OCI-M2 (cell line): ENCODE measurements around the gene IL37.
"Not testable (repeated sequence)": the region's sequence is repeated elsewhere in the genome, so short reads cannot be mapped to it uniquely, and the experiment has no call there.

Source experiments
- DNase-seq: peaks from one replicate; lab custom pipeline; 2025; ENCODE audit not compliant: unreplicated experiment; lab: John Stamatoyannopoulos, UW

Gene IL37

DNA sequence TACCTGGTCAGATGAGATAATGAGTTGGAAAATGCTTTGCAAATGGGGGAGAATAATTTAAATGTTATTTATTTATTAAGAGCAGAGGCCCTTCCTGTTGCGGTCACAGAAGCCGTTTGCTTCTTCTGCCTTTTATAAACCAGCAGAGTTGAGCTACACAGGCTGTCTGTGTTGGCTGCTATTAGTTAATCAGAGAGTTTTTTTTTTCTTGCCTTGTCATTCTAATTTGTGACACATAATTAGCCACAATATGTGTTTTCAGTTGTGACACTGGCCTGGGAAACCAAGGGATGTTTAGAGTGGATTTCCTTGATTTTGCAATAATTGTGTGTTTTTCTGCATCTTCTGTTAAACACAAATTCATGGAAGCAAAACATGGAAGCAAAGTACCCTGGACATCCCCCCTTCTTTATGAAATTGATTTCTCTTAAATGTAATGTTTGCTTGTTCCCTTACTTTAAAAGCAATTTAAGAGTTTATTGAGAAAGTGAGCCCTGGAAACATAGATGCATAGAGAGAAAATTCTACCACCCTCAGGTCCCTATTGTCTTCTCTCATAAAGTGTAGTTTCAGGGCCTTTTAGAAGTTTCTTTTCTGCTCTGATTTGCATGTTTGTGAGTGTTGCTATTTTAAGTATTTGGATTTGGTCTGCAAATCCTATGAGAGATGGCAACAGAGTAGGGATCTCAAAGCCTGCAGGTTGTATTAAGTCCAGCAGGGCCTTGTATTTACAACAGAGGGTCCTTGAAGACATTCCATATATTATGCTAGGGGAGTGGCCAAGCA is 22.8 kb upstream of the IL37 start:
- no peak for DNase-seq

DNA sequence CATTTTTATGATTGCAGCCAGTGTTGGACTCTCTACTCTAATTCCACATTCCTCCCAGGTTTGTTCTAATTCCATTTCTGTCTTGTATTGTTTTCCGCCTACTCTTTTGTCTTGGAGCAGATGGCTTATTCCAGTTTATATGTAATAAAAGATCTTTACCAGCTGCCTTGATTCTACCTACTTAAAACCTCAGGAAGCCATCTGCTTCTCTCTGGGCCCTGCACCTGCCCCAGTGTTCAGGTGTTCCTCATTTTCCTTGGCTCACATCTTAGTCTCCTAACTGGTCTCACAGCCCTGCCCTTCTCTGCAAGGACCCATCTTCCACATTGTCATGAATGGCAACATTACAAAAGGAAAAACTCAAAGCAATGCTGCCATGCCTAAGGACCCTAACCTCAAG is 21.0 kb upstream of the IL37 start:
- no peak for DNase-seq

DNA sequence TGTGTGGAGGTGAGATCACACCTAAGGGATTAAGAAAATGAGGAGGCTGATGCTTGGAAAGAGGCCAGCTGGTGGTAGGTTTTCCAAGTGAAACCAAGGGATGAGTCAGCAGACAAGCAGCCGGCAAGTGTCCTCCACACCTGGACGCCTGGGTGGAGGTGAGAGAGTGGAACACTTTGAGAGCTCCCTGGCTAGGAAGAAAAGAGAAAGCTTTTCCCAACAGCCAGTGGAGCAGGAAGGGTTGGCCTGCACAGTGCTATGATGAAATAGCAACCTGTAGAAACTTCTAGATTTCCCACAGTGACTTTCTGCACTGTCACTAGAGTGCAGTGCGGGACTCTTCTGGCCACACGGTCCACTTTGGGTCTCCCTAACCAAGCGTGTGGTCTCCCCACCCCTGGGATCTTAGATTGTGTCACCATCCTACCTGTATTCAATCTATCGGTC is 19.6 kb upstream of the IL37 start:
- no peak for DNase-seq

DNA sequence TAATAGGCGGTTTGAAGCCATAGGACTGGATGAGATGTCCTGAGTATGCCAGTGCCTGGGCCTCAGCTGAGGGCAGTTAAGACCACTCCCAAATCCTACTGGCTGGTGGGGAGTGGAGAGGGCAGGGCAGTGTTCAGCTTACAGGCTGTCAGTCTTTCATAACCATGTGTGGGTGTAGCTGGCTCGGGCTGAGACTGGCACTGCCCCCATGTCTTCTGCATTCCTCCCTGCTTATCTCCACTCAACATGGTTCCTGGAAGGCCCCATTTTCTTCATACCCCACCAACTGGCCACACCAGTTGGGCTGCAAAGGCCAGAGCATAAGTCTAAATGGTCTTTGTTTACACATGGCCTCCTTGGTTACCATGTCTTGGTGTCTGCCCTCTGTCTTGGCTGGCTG is 17.2 kb upstream of the IL37 start:
- DNase-seq: no peak

DNA sequence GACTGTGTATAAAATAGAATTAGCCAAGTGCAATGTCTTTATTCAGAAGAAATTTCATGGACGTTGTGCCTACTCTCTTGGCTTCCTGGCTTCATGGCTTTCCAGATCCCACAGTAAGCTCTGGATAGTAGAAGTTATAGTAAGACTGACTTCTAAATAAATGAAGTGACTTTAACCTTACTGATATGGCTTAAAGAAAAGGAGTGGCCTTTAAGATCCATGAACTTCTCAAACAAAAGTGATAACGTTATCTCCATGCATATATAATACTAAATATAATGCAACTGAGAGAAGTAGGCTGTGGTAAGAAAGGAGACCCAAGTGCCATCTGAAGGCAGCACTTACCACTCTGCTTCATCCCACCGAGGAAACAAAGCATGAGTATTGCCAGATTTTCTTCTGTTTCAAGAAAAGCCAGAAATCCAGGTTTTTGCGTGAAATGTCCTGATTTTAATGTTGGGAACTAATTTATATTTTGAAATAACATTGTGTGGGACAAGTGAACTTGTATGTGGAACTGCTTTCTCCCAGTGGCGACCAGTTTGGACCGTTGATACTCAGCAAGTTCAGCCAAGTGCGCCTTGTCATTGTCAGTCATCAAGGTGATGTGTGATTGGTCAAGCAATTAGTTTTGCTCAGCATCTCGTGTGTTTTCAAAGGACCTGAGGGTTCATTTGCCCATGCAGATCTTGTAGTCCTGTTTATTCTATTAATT is 13.9 kb upstream of the IL37 start:
- DNase-seq: no peak

DNA sequence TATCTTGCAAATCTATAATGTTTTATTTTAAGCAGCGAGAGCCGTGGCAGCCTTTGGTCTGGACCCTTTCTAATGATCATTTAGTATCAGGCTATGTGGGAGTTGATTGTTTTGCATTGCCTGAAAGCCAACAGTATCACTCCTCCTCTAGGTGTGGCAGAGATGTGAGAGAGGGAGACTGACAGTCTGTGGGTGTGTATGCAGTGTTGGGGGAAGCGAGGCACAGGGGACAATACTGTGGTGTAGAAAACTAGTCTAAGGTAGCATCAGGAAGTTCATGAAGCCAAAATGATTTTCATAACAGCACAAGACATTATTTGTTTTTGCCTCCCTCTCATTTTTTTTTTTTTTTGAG is 13.4 kb upstream of the IL37 start:
- DNase-seq: no peak

DNA sequence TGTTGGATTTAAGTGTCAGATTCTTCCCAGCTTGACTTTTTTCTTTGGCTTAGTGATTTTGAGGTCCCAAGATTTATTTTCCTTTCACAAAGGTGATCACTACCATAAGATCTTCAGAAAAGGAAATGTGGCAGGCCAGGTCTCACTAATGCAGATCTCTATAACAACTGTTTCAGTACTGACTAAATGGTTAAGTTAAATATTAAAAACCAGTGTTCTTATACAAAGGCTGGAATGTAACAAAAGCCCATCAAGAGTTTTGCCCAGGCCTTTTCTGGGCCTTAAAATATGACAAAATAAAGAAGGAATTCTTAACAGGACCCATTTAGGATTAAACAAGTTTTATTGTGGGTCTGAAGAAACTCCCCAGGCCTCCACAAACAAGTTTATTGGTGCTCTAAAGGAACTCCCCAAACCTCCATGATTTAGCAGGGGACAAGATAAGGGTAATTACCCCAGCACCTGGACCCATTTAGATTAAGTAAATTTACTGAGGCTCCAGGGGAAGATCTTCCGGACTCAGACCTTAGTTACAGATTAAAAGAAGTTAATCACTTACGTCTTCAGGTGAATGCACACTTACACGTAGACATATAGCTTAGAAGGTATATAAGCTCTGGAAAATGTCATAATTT is 9.4 kb upstream of the IL37 start:
- DNase-seq: not testable (repeated sequence)

DNA sequence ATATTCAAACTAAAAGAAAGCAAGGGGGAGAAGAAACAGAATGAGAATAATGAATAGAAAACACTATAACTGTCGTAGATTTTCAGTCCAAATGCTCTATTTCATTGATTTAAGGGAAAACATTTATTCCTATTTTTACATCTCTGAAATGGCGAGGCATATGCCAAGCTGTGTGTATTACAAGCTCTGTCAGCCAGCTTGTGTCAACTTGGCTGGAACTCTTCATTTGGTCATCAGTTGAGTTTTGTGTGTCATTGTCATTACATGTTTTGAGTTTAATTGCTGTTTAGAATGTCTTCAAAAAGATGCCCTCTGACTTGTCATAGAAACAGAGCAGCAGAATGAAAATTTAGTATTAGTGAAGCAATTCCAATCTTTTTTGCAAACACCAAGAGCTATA is 8.1 kb upstream of the IL37 start:
- DNase-seq: no peak

DNA sequence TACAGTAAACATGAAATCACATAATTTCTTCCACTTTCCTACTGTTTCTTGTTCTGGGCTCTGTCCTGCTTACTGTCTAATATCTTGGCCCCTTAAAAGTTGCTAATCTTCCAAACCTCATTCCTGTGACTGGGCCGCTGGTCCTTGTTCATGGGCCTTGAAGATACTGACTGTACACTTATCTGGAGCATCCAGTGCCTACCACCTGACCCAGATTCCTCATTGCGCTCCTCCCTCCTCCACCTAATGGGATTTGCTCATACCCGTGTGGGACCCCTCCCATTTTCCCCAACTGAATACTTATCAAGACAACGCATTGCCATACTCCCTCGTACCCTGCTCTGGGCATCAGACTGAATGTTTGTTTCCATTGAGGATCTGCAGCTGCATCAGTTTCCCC is 6.1 kb upstream of the IL37 start:
- no peak for DNase-seq

DNA sequence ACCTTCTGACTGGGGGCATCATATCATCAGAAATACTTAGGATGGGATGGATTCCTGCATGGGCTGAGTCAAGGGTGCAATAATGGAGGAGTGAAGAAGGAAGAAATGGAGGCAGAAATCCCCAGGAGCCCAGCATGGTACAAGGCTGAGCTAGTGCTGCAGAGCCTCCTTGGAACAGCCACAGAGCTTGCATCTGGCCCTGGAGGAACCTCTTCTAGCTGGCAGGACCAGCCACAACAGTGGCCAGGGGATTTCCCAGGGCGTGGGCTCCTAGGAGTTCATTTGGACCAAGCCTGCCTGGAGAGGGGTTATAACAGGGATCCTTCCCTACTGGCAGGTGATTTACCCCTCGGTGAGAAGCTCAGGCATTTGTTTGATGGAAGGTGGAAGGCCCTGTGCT is 4.7 kb upstream of the IL37 start:
- no peak for DNase-seq

DNA sequence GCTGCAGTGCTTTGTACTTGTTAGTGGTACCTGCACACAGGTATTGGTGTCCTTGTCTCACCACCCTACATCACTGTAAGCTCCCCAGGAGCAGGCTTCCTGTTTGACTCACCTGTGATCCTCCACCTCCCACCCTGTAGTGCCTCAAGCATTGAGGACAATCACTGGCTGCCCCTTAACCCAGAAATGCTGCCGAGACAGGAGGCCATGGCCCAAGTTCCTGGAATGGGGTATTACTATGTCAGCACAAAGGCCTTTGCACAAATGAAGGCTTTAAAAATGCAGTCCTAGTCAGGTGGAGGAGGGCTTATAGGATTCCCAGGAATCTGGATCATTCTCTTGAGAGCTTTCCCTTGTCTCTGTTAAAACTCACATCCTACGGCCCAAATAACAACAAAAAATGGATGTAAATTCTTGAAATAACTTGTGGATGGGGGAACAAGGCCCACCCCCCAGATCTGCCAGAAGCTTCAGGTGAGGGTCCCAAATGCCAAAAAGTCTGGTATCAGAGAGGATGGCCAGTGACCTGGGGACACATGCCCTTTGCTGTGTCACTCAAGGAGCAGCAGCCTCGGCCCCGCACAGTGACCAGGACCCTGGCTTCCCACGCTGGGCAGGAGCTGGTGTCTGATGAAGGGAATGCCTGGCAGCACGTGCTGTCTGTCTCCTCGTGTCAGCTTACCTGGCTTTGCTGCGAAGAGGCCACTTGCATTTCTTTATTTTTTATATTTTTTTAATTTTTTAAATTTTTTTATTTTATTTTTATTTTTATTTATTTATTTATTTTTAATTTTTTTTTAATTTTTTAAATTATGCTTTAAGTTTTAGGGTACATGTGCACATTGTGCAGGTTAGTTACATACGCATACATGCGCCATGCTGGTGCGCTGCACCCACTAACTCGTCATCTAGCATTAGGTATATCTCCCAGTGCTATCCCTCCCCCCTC is 3.7 kb upstream of the IL37 start:
- no peak for DNase-seq

DNA sequence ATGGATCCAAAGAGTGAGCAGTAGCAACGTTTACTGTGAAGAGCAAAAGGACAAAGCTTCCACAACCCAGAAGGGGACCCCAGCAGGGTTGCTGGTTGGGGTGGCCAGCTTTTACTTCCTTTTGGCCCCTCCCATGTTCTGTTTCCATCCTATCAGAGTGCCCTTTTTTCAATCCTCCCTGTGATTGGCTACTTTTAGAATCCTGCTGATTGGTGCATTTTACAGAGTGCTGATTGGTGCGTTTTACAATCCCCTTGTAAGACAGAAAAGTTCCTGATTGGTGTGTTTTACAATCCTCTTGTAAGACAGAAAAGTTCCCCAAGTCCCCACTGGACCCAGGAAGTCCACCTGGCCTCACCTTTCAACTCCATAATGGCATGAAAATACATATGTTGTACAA is 2.4 kb upstream of the IL37 start:
- not testable (repeated sequence) for DNase-seq

DNA sequence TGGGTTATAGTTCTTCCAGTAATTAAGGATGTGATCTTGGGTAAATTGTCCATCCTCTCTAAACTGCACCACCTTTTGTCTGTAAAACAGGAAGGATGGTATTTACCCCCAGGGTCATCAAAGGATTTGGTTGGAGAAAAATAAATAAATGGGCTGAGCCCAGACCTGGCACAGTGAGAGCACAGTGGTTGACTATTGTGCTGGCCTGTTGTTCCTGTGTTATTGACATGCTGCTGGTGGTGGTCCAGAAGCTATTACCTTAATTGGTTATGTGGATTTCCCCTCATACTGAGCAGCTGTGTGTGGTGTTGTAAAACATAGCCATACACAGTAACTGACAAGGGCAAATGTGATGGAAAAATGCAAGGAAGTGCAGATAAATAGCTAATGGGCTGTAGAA is 746 bp upstream of the IL37 start:
- DNase-seq: no peak

DNA sequence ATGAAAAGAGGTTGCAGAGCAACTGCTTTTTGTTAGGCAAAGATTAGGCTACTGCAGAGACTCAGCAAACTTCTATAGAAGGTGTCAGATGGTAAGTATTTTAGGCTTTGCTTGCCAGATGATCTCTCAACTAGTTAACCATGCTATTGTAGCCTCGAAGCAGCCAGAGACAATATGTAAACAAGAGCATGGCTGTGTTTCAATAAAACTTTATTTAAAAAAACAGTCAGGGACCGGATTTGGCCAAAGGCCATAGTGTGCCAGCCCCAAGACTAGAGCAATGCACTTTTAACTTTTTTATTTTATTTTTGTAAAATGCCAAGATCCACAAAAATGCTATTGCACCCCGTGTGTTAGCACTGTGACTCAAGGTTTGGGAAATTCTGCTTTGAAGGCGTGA is 1.4 kb downstream of the IL37 start:
- DNase-seq: no peak

DNA sequence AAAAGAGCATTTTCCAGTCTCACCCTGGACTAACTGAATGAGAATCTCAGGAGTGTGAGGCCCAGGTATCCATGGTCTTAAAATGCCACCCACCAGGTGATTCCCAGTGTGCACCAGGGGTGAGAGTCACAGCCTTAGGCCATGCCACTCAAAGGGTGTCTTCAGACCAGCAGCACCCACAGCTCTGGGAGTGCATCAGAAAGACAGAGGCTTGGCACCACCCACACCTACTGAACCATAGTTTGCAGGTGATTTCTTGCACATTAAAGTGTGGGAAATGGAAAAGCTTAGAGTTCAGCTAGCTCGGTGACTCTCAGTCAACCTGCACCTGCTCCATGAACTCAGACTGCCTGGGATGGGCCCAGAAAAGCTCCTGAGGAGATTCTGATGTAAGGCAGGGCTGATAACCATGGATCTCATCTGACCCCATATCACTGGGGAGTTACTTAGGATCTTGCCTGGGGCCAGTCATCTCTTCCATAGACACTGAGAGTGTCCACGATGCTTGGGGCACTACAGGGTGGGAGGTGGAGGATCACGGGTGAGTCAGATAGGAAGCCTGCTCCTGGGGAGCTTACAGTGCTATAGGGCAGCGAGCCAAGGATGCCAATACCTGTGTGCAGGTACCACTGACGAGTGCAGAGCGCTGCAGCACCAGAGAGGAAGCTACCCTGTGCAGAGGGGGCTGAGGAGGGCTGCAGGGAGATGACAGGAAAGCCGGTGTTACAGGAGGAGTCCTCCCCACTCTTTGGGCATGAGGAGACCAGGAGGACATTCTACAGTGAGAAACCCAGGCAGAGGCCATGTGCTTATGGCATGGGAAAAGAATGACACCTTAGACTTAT is 4.6 kb downstream of the IL37 start:
- no peak for DNase-seq

DNA sequence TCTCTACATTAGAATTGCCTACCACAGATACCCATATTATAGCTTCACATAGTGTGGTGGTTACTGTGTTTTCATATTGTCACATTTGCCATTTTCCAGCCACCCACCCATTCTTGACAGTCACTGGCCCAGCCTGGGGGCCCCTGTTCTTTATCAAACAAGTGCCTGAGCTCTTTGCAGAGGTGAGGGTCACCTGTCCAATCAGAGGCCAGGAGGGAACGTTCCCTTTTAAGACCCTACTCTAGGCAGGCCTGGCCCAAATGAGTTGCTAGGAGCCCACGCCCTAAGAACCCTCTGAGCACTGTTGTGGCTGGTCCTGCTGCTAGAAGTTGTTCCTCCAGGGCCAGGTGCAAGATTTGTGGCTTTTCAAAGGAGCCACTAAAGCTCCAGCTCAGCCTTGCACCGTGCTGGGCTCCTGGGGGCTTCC is 5.2 kb downstream of the IL37 start:
- no peak for DNase-seq

DNA sequence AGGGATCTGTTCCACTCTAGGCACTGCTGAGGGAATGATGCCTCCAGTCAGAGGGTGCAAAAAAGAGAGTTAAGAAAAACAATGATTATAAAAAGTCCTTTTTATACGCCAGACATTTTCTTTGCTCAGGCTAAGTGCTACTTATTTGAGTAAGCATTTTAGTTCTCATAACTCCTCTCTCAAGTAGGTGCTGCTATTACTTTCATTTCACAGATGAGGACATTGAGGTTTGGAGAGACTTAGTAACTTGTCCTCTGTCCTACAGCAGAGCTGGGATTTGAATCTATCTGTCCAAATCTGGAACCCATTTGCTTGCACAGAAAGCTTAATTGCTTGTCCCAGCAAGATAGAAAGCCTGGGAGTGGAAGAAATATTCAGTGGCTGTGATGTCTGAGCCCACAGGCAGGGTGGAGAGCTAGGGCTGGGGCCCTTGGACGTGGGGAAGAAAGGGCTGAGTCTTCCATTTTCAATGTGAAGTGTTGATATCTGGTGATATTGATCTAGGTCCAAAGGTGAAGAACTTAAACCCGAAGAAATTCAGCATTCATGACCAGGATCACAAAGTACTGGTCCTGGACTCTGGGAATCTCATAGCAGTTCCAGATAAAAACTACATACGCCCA is 5.8 kb downstream of the IL37 start:
- no peak for DNase-seq

DNA sequence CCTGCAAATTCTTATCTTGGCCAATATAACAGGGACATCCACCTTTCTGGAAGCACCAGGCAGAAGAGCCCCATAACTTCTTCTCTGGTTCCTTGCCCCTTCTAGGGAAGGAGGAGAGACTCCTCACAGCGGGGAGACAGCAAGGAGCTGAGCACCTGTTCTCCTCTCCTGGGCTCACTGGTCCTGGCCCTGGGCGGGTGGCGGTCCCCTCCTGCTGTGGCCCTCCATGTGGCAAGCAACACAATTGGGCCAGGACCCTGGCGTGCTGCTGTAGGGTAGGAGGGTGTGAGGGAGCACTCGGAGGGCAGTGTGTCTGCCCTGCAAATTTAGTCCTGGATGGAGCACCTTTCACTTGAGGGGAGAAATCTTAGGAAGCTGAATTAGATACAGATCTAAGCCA is 6.9 kb downstream of the IL37 start:
- DNase-seq: no peak

DNA sequence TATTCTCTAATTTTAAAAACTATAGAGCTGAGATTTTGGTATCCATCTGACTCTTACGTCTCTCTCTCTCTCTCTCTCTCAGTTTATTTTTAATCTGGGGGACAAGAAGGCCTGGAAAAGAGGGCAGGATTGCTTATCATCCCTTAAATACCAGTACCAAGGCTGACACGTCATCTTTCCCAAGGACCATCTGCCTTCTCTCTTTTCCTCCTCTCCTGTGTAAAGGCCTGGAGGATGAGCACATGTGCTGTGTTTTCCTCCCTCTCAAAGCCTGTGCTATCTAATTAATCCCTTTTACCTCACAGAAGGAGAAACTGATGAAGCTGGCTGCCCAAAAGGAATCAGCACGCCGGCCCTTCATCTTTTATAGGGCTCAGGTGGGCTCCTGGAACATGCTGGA is 7.3 kb downstream of the IL37 start:
- no peak for DNase-seq

DNA sequence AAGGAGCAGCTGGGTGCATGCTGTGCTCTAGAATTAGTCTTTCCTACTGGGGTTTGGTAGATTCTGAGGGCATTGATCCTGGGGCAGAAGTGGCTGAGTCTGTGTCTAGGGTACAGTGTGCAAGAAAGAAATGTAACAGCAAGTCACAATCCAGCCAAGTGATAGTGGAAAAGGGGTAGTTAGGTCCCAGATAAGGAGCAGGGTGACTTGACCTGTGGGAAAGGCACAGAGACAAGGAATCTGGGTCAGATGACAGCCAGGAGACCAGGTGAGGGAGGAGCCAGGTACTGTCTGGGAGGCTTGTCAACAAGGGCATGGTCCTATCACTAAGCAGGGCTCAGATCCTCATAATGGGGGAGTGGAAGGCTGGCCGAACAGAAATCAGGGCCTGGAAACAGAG is 8.1 kb downstream of the IL37 start:
- DNase-seq: no peak
